ENCODE data around the gene TUSC2. TPM values are rescaled to one million over a fixed set of nuclear protein-coding genes. Genes with fewer than 3 reads are reported as not detected.

Gene TUSC2
- total and polyA plus RNA-seq, 2 experiments from 2014 or later, result 41.6 to 71.0 TPM

DNA sequence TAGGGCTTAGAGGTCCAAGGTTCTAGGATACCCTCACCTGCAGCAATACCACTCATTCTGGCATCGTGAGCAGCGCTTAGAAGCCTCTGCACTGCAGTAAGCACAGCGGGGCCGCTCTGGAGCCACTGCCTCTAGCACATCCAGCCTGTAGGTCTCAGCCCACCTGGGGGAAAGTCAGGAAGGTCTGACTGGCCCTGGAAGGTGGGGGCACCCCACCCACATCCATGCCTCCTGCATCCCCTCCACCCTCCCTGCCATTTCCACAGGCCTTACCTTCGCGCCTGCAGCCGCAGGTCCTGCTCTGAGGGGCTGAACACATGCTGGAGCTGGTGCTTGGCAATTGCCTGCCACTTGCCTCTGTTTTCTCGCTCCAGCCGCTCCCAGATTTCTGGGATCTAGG lies 13.5 kb upstream of the TUSC2 start:
- Histone ChIP-seq H2AFZ (peak overlapping the region; percentile 85; the same call in 1 of the 2 replicates), H3K27ac (ENCODE audit: low read depth) (no peak overlapping the region), H3K27me3 (ENCODE audit: insufficient read depth) (peaks cover 74% of the 10 kb centered on the region), H3K4me1 (ENCODE audit: insufficient read depth) (peaks cover 13% of the 10 kb centered on the region), H4K20me1 (replicated peaks; ENCODE audit: insufficient read depth) (0 out of 2 replicates have a peak, but pooled peaks cover under 1% of the 10 kb centered on the region), H3K36me3 (ENCODE audit: insufficient read depth) (no peaks in the 10 kb centered on the region), H3K4me3 (peak overlapping the region; percentile 65), H3K9me2 (ENCODE audit: insufficient read depth) (no peaks in the 10 kb centered on the region), H3K79me2 (replicated peaks; ENCODE audit: insufficient read depth) (peaks cover 3% of the 10 kb centered on the region; the same call in 1 of the 2 replicates), H3K4me2 (peak overlapping the region; percentile 90), H3F3A (replicated peaks; ENCODE audit: low read depth) (peaks cover 33% of the 10 kb centered on the region)
- peaks cover 25% of the 10 kb centered on the region for H3K4me1 Mint-ChIP-seq
- TF ChIP-seq ZNF114 (CRISPR knock-in tag; IDR thresholded peaks at IDR 0.05) (no peak), STAT1 (IDR thresholded peaks at IDR 0.05; ENCODE audit: unreplicated experiment) (no peak), NANOG (IDR thresholded peaks at IDR 0.05; ENCODE audit: borderline replicate concordance) (no peak), EZH2 (IDR thresholded peaks at IDR 0.05; ENCODE audit: low read depth, unreplicated experiment) (no peak), EZH2phosphoT487 (IDR thresholded peaks at IDR 0.05; ENCODE audit: unreplicated experiment) (no peak), CREB1 (CRISPR knock-in tag; IDR thresholded peaks at IDR 0.05; ENCODE audit: low read depth) (no peak), JUNB (IDR thresholded peaks at IDR 0.05; ENCODE audit: unreplicated experiment) (no peak)
- no peak overlapping the region for H3K27ac Mint-ChIP-seq
- peak overlapping the region; percentile 67; the same call in 2 of the 3 replicates for H3K4me3 Mint-ChIP-seq
- no peak for ATAC-seq
- no peaks in the 10 kb centered on the region; the same call in 2 of the 3 replicates for H3K36me3 Mint-ChIP-seq (ENCODE audit: low read depth)
- peaks cover 3% of the 10 kb centered on the region; the same call in 1 of the 3 replicates for H3K9me3 Mint-ChIP-seq
- H3K27me3 Mint-ChIP-seq (ENCODE audit: insufficient read depth, low read depth, poor library complexity), result peaks cover 81% of the 10 kb centered on the region
- no peak for DNase-seq (ENCODE audit: low spot score)

DNA sequence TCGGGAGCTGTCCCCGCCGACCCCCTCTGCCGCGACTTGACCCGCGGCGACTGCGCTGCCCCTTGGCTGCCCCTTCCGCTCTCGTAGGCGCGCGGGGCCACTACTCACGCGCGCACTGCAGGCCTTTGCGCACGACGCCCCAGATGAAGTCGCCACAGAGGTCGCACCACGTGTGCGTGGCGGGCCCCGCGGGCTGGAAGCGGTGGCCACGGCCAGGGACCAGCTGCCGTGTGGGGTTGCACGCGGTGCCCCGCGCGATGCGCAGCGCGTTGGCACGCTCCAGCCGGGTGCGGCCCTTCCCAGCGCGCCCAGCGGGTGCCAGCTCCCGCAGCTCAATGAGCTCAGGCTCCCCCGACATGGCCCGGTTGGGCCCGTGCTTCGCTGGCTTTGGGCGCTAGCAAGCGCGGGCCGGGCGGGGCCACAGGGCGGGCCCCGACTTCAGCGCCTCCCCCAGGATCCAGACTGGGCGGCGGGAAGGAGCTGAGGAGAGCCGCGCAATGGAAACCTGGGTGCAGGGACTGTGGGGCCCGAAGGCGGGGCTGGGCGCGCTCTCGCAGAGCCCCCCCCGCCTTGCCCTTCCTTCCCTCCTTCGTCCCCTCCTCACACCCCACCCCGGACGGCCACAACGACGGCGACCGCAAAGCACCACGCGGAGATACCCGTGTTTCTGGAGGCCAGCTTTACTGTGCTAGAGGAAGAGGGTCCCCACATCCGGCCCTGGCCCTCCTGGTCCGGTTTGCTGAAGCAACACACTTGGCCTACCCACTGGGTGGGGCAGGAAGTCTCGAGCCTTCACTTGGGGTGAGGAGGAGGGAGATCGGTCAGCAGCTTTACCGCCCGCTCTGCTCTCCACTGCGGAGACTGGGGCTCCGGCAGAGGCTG lies 12.7 kb upstream of the TUSC2 start, which contains the start of gene RASSF1:
Gene RASSF1 (minus strand): TSS at position 389 of the 882 bp plus-strand sequence. CDS start 31 bp downstream, at position 358.
- Histone ChIP-seq H3K4me3 (peak within 1 kb of the TSS; percentile 65), H3K36me3 (ENCODE audit: insufficient read depth) (no peaks in the 10 kb centered on the region), H3K79me2 (replicated peaks; ENCODE audit: insufficient read depth) (peaks cover 11% of the 10 kb centered on the region), H4K20me1 (replicated peaks; ENCODE audit: insufficient read depth) (peaks cover 8% of the 10 kb centered on the region), H2AFZ (peak within 1 kb of the TSS; percentile 85), H3K27ac (ENCODE audit: low read depth) (no peak within 1 kb of the TSS), H3K27me3 (ENCODE audit: insufficient read depth) (peaks cover 66% of the 10 kb centered on the region), H3F3A (replicated peaks; ENCODE audit: low read depth) (peaks cover 36% of the 10 kb centered on the region), H3K4me2 (peak within 1 kb of the TSS; percentile 90), H3K9me2 (ENCODE audit: insufficient read depth) (no peaks in the 10 kb centered on the region), H3K4me1 (ENCODE audit: insufficient read depth) (peaks cover 22% of the 10 kb centered on the region)
- peaks cover 3% of the 10 kb centered on the region; the same call in 1 of the 3 replicates for H3K9me3 Mint-ChIP-seq
- H3K4me3 Mint-ChIP-seq, result peak within 1 kb of the TSS; percentile 67
- H3K27me3 Mint-ChIP-seq (ENCODE audit: insufficient read depth, low read depth, poor library complexity), result peaks cover 74% of the 10 kb centered on the region
- H3K27ac Mint-ChIP-seq, result no peak within 1 kb of the TSS
- H3K36me3 Mint-ChIP-seq (ENCODE audit: low read depth), result no peaks in the 10 kb centered on the region; the same call in 2 of the 3 replicates
- peak; percentile 18 for ATAC-seq
- peaks cover 29% of the 10 kb centered on the region for H3K4me1 Mint-ChIP-seq
- peak; percentile 76 for DNase-seq (ENCODE audit: low spot score)
- TF ChIP-seq EZH2 (IDR thresholded peaks at IDR 0.05; ENCODE audit: low read depth, unreplicated experiment), result no peak
- TF ChIP-seq STAT1 (IDR thresholded peaks at IDR 0.05; ENCODE audit: unreplicated experiment), result no peak
- TF ChIP-seq, protein P1, sequence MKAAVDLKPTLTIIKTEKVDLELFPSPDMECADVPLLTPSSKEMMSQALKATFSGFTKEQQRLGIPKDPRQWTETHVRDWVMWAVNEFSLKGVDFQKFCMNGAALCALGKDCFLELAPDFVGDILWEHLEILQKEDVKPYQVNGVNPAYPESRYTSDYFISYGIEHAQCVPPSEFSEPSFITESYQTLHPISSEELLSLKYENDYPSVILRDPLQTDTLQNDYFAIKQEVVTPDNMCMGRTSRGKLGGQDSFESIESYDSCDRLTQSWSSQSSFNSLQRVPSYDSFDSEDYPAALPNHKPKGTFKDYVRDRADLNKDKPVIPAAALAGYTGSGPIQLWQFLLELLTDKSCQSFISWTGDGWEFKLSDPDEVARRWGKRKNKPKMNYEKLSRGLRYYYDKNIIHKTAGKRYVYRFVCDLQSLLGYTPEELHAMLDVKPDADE (IDR thresholded peaks at IDR 0.05), result 0 out of 2 replicates have a peak, but pooled peaks have one; percentile 40
- TF ChIP-seq, protein P2, sequence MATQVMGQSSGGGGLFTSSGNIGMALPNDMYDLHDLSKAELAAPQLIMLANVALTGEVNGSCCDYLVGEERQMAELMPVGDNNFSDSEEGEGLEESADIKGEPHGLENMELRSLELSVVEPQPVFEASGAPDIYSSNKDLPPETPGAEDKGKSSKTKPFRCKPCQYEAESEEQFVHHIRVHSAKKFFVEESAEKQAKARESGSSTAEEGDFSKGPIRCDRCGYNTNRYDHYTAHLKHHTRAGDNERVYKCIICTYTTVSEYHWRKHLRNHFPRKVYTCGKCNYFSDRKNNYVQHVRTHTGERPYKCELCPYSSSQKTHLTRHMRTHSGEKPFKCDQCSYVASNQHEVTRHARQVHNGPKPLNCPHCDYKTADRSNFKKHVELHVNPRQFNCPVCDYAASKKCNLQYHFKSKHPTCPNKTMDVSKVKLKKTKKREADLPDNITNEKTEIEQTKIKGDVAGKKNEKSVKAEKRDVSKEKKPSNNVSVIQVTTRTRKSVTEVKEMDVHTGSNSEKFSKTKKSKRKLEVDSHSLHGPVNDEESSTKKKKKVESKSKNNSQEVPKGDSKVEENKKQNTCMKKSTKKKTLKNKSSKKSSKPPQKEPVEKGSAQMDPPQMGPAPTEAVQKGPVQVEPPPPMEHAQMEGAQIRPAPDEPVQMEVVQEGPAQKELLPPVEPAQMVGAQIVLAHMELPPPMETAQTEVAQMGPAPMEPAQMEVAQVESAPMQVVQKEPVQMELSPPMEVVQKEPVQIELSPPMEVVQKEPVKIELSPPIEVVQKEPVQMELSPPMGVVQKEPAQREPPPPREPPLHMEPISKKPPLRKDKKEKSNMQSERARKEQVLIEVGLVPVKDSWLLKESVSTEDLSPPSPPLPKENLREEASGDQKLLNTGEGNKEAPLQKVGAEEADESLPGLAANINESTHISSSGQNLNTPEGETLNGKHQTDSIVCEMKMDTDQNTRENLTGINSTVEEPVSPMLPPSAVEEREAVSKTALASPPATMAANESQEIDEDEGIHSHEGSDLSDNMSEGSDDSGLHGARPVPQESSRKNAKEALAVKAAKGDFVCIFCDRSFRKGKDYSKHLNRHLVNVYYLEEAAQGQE (IDR thresholded peaks at IDR 0.05; ENCODE audit: unreplicated experiment), result no peak
- peak; percentile 56; the same call in 1 of the 2 replicates for TF ChIP-seq POLR2AphosphoS5 (IDR thresholded peaks at IDR 0.05; ENCODE audit: low read depth)
- TF ChIP-seq ZNF114 (CRISPR knock-in tag; IDR thresholded peaks at IDR 0.05), result no peak
- peak; percentile 64 for TF ChIP-seq EZH2phosphoT487 (IDR thresholded peaks at IDR 0.05; ENCODE audit: unreplicated experiment)

Data from GM23338 (cell line).